GM18873 (cell line): ENCODE measurements around the gene GMDS.

ENCODE experiments used
- ATAC-seq: cut with Tn5 transposase; IDR thresholded peaks from one replicate; pipeline ENCODE4 v1.9.1; 2021; ENCODE audit warnings: mild to moderate bottlenecking, moderate library complexity, moderate number of reproducible peaks; ENCODE audit not compliant: unreplicated experiment, low FRiP score

GMDS gene

GRCh38 chr6:1915226-1915625 is 330.2 kb downstream of the GMDS start:
- no peak for ATAC-seq

- ATAC-seq: no peak
These were observed 331.8 kb downstream of the GMDS start for GRCh38 chr6:1913577-1913976.

- ATAC-seq: no peak
These were observed 332.7 kb downstream of the GMDS start for GRCh38 chr6:1912731-1913130.

- ATAC-seq: no peak
These were observed 333.9 kb downstream of the GMDS start for GRCh38 chr6:1911474-1911873.

GRCh38 chr6:1910621-1911407 is 334.6 kb downstream of the GMDS start:
- no peak for ATAC-seq

- ATAC-seq: no peak
These were observed 336.6 kb downstream of the GMDS start for GRCh38 chr6:1908784-1909183.

GRCh38 chr6:1906609-1907008 is 338.8 kb downstream of the GMDS start:
- ATAC-seq: no peak

GRCh38 chr6:1906014-1906413 is 339.4 kb downstream of the GMDS start:
- ATAC-seq: no peak

- ATAC-seq: no peak
These were observed 340.5 kb downstream of the GMDS start for GRCh38 chr6:1904898-1905297.

- no peak for ATAC-seq
These were observed 341.0 kb downstream of the GMDS start for GRCh38 chr6:1904466-1904799.

- no peak for ATAC-seq
These were observed 341.5 kb downstream of the GMDS start for GRCh38 chr6:1903780-1904465.

- no peak for ATAC-seq
These were observed 343.8 kb downstream of the GMDS start for GRCh38 chr6:1901556-1901955.

GRCh38 chr6:1896897-1897296 is 348.5 kb downstream of the GMDS start:
- no peak for ATAC-seq

GRCh38 chr6:1895721-1896120 is 349.7 kb downstream of the GMDS start:
- no peak for ATAC-seq

- no peak for ATAC-seq
These were observed 350.5 kb downstream of the GMDS start for GRCh38 chr6:1894954-1895353.

GRCh38 chr6:1893470-1894130 is 351.8 kb downstream of the GMDS start:
- no peak for ATAC-seq

GRCh38 chr6:1892716-1893115 is 352.7 kb downstream of the GMDS start:
- no peak for ATAC-seq

GRCh38 chr6:1890987-1891386 is 354.4 kb downstream of the GMDS start:
- no peak for ATAC-seq

- no peak for ATAC-seq
These were observed 355.3 kb downstream of the GMDS start for GRCh38 chr6:1890071-1890470.

- no peak for ATAC-seq
These were observed 359.8 kb downstream of the GMDS start for GRCh38 chr6:1885576-1886011.

- ATAC-seq: no peak
These were observed 361.1 kb downstream of the GMDS start for GRCh38 chr6:1884313-1884712.

GRCh38 chr6:1878330-1878729 is 367.1 kb downstream of the GMDS start:
- ATAC-seq: no peak
